ENCODE data around the gene PADI1. TPM values are rescaled to one million over a fixed set of nuclear protein-coding genes. Genes with fewer than 3 reads are reported as not detected.

Gene PADI1
- total RNA-seq, 2 donors from 2014 or later, result 1.2 TPM; not detected in 1

GRCh38 chr1:17209430-17209829, 4.5 kb downstream of the PADI1 start:
- no peak overlapping the region for H3K27ac ChIP-seq
- TF ChIP-seq CTCF (IDR thresholded peaks at IDR 0.05), result no peak
- H3K4me3 ChIP-seq, result no peak overlapping the region
- H3K9me3 ChIP-seq, result no peaks in the 10 kb centered on the region
- ATAC-seq (ENCODE audit: insufficient number of reproducible peaks, low FRiP score, low read depth) (no peak), DNase-seq (ENCODE audit: low spot score) (no peak)
- no peaks in the 10 kb centered on the region for H3K36me3 ChIP-seq
- H3K4me1 ChIP-seq (ENCODE audit: control insufficient read depth in 1 of 2, low read depth in 2 of 2), result no peaks in the 10 kb centered on the region
- no peaks in the 10 kb centered on the region for H3K27me3 ChIP-seq (replicated peaks; ENCODE audit: insufficient read depth)

- DNase-seq (ENCODE audit: low spot score) (no peak), ATAC-seq (ENCODE audit: insufficient number of reproducible peaks, low FRiP score, low read depth) (no peak)
- Histone ChIP-seq H3K4me3 (no peak overlapping the region), H3K27me3 (replicated peaks; ENCODE audit: insufficient read depth) (no peaks in the 10 kb centered on the region), H3K9me3 (no peaks in the 10 kb centered on the region), H3K27ac (no peak overlapping the region), H3K4me1 (ENCODE audit: control insufficient read depth in 1 of 2, low read depth in 2 of 2) (no peaks in the 10 kb centered on the region), H3K36me3 (no peaks in the 10 kb centered on the region)
- no peak for TF ChIP-seq CTCF (IDR thresholded peaks at IDR 0.05)
Observed at GRCh38 chr1:17210176-17210575, 5.2 kb downstream of the PADI1 start.

GRCh38 chr1:17211377-17211776, 6.4 kb downstream of the PADI1 start:
- TF ChIP-seq CTCF (IDR thresholded peaks at IDR 0.05), result no peak
- Histone ChIP-seq H3K9me3 (no peaks in the 10 kb centered on the region), H3K27ac (no peak overlapping the region), H3K36me3 (no peaks in the 10 kb centered on the region), H3K27me3 (replicated peaks; ENCODE audit: insufficient read depth) (no peaks in the 10 kb centered on the region), H3K4me3 (no peak overlapping the region), H3K4me1 (ENCODE audit: control insufficient read depth in 1 of 2, low read depth in 2 of 2) (no peaks in the 10 kb centered on the region)
- DNase-seq (ENCODE audit: low spot score) (no peak), ATAC-seq (ENCODE audit: insufficient number of reproducible peaks, low FRiP score, low read depth) (no peak)

- no peak for DNase-seq (ENCODE audit: low spot score)
- TF ChIP-seq CTCF (IDR thresholded peaks at IDR 0.05), result no peak
- Histone ChIP-seq H3K4me1 (ENCODE audit: control insufficient read depth in 1 of 2, low read depth in 2 of 2) (no peaks in the 10 kb centered on the region), H3K27me3 (replicated peaks; ENCODE audit: insufficient read depth) (no peaks in the 10 kb centered on the region), H3K9me3 (no peaks in the 10 kb centered on the region), H3K4me3 (no peak overlapping the region), H3K36me3 (no peaks in the 10 kb centered on the region), H3K27ac (no peak overlapping the region)
- ATAC-seq (ENCODE audit: insufficient number of reproducible peaks, low FRiP score, low read depth), result no peak
Observed at GRCh38 chr1:17212009-17212408, 7.1 kb downstream of the PADI1 start.

- ATAC-seq (ENCODE audit: insufficient number of reproducible peaks, low FRiP score, low read depth), result no peak
- no peak for TF ChIP-seq CTCF (IDR thresholded peaks at IDR 0.05)
- Histone ChIP-seq H3K27me3 (replicated peaks; ENCODE audit: insufficient read depth) (no peaks in the 10 kb centered on the region), H3K36me3 (no peaks in the 10 kb centered on the region), H3K4me1 (ENCODE audit: control insufficient read depth in 1 of 2, low read depth in 2 of 2) (no peaks in the 10 kb centered on the region), H3K9me3 (no peaks in the 10 kb centered on the region), H3K4me3 (no peak overlapping the region), H3K27ac (no peak overlapping the region)
- no peak for DNase-seq (ENCODE audit: low spot score)
Observed at GRCh38 chr1:17212487-17213121, 7.7 kb downstream of the PADI1 start.
